Measurements from ENCODE around the gene OTOG.

The OTOG gene

DNA sequence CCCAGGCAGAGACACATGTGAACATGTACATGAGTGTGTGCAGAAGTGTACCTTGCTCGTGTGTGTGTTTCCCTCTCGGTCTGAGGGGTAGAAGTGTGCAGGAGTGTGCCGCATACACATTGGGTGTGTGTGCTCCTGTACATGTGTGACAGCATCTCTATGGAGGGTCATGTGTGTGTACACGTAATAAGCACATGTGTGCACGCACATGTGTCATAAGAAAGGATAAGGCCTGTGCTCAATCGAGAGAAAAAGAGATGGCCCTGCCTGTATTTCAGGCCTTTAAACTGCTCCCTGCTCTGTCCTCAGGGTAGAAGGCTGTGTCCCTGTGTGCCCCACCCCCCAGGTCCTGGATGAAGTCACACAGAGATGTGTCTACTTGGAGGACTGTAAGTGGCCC lies 61.8 kb downstream of the OTOG start:
- Histone ChIP-seq H3K4me1 (no peaks in the 10 kb centered on the region), H3K4me3 (ENCODE audit: low read depth, low read length) (no peak overlapping the region), H3K9me3 (no peaks in the 10 kb centered on the region), H3K27me3 (no peaks in the 10 kb centered on the region), H3K36me3 (no peaks in the 10 kb centered on the region)
- DNase-seq, result no peak
- TF ChIP-seq, protein P1, sequence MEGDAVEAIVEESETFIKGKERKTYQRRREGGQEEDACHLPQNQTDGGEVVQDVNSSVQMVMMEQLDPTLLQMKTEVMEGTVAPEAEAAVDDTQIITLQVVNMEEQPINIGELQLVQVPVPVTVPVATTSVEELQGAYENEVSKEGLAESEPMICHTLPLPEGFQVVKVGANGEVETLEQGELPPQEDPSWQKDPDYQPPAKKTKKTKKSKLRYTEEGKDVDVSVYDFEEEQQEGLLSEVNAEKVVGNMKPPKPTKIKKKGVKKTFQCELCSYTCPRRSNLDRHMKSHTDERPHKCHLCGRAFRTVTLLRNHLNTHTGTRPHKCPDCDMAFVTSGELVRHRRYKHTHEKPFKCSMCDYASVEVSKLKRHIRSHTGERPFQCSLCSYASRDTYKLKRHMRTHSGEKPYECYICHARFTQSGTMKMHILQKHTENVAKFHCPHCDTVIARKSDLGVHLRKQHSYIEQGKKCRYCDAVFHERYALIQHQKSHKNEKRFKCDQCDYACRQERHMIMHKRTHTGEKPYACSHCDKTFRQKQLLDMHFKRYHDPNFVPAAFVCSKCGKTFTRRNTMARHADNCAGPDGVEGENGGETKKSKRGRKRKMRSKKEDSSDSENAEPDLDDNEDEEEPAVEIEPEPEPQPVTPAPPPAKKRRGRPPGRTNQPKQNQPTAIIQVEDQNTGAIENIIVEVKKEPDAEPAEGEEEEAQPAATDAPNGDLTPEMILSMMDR (IDR thresholded peaks at IDR 0.05; ENCODE audit: low read depth, low read length), result no peak

DNA sequence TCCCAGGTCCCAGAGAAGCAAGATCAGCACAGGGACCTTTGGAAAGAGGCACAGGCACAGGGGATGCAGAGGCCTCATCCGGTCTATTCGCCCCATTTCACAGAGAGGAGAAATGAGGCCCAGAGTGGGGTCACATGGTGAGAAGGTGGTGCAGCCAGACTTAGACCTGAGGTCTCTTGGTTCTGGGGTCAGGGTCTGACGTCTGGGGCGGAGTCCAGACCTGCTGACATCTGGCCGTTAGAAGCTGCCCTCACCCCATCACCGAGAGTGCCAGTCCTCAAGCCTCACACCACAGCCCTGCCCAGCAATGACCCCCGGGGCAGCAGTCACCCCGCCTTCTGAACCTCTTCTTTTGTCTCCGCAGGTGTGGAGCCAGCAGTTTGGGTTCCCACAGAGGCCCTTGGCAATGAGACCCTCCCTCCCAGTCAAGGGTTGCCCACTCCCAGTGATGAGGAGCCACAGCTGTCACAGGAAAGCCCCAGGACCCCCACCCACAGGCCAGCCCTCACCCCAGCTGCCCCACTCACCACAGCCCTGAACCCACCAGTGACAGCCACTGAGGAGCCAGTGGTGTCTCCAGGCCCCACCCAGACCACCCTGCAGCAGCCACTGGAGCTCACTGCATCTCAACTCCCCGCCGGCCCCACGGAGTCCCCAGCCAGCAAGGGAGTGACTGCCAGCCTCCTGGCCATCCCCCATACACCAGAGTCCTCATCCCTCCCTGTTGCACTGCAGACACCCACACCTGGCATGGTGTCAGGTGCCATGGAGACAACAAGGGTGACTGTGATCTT lies 62.4 kb downstream of the OTOG start:
- Histone ChIP-seq H3K4me3 (ENCODE audit: low read depth, low read length) (no peak overlapping the region), H3K9me3 (no peaks in the 10 kb centered on the region), H3K27me3 (no peaks in the 10 kb centered on the region), H3K4me1 (no peaks in the 10 kb centered on the region), H3K36me3 (no peaks in the 10 kb centered on the region)
- TF ChIP-seq, protein P1 (IDR thresholded peaks at IDR 0.05; ENCODE audit: low read depth, low read length), result no peak
- DNase-seq, result no peak

DNA sequence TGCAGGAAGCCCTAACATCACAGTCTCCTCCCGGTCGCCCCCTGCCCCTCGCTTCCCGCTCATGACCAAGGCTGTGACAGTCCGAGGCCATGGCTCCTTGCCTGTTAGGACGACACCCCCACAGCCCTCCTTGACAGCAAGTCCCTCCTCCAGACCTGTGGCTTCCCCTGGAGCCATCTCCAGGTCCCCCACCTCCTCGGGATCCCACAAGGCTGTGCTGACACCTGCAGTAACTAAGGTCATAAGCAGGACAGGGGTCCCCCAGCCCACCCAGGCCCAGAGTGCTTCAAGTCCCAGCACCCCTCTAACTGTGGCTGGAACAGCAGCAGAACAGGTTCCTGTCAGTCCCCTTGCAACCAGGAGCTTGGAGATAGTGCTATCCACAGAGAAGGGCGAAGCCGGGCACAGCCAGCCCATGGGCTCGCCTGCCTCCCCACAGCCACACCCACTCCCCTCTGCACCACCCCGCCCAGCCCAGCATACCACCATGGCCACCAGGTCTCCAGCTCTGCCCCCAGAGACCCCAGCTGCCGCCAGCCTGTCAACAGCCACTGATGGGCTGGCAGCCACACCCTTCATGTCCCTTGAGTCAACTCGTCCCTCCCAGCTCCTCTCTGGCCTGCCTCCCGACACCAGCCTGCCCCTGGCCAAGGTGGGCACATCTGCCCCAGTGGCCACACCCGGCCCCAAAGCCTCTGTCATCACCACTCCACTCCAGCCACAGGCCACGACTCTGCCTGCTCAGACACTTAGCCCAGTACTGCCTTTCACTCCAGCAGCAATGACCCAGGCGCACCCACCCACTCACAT lies 63.2 kb downstream of the OTOG start:
- TF ChIP-seq, protein P1 (IDR thresholded peaks at IDR 0.05; ENCODE audit: low read depth, low read length), result no peak
- no peaks in the 10 kb centered on the region for H3K4me1 ChIP-seq
- H3K9me3 ChIP-seq, result no peaks in the 10 kb centered on the region
- no peak overlapping the region for H3K4me3 ChIP-seq (ENCODE audit: low read depth, low read length)
- no peaks in the 10 kb centered on the region for H3K36me3 ChIP-seq
- DNase-seq, result no peak
- H3K27me3 ChIP-seq, result no peaks in the 10 kb centered on the region

DNA sequence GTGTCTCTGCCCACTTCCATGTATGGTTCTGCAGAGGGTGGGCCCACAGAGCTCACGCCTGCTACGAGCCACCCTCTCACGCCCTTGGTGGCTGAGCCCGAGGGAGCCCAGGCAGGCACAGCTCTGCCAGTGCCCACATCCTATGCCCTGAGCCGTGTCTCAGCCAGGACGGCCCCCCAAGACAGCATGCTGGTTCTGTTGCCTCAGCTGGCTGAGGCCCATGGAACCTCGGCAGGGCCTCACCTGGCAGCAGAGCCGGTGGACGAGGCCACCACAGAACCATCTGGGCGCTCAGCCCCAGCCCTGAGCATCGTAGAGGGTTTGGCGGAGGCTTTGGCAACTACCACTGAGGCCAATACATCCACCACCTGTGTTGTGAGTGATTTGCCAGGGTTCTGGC lies 64.0 kb downstream of the OTOG start:
- Histone ChIP-seq H3K36me3 (no peaks in the 10 kb centered on the region), H3K4me3 (ENCODE audit: low read depth, low read length) (no peak overlapping the region), H3K27me3 (no peaks in the 10 kb centered on the region), H3K9me3 (no peaks in the 10 kb centered on the region), H3K4me1 (no peaks in the 10 kb centered on the region)
- TF ChIP-seq, protein P1 (IDR thresholded peaks at IDR 0.05; ENCODE audit: low read depth, low read length), result no peak
- no peak for DNase-seq

DNA sequence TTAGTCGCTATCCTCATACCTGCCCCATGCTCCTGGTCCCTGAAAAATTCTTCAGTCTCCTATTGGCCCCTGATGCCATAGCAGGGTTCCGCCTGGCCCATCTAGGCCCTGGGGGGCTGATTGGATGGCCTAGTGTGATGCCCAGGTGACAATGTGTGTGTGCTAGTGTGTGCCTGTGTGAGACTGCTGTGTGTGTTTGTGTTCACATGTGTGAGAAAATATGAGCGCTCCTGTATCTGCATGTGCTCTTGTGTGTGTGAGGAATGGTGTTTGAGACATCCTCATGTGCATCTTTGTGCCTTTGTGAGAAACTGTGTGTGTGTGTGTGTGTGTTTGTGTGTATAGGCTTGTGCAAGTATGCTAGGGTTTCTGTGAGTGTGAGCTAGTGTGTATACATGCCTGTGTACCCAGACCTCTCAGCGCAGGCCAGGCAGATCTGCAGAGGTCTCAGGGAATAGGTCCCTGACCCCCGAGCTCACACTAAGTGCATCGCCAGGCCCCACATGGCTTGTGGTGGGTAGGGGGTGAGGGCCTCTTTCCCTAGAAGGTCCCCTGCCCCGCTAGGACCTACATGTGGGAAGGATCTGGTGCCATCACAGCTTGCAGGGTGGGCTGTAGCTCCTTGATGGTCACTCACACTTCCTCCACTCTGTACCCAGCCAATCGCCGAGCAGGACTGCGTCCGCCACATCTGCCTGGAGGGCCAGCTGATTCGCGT lies 64.6 kb downstream of the OTOG start:
- H3K36me3 ChIP-seq, result no peaks in the 10 kb centered on the region
- H3K27me3 ChIP-seq, result no peaks in the 10 kb centered on the region
- H3K9me3 ChIP-seq, result no peaks in the 10 kb centered on the region
- no peak overlapping the region for H3K4me3 ChIP-seq (ENCODE audit: low read depth, low read length)
- TF ChIP-seq, protein P1 (IDR thresholded peaks at IDR 0.05; ENCODE audit: low read depth, low read length), result no peak
- no peak for DNase-seq
- no peaks in the 10 kb centered on the region for H3K4me1 ChIP-seq

Data from BE2C (cell line).